Panc1 (cell line): ENCODE results near the gene PTPRS.

ENCODE experiments used
- CTCF ChIP-seq: fragments of 450-650 bp; IDR thresholded peaks from 2 replicates; pipeline ENCODE4 v1.5.1; 2017; ENCODE audit warnings: mild to moderate bottlenecking
- REST ChIP-seq, 2 experiments: IDR thresholded peaks; 2 replicates each; pipeline ENCODE4 v1.6.1; 2011 to 2012; ENCODE audit warnings: low read depth in 2 of 2, control low read depth in 1 of 2, low read length in 1 of 2, mild to moderate bottlenecking in 1 of 2, moderate library complexity in 1 of 2; ENCODE audit not compliant: insufficient read depth in 1 of 2

- TF ChIP-seq CTCF (no peak), REST (IDR thresholded peaks at IDR 0.05; ENCODE audit: insufficient read depth in 1 of 2, low read depth in 2 of 2, low read length in 1 of 2) (no peak)
Observed at GRCh38 chr19:5352229-5352763, 11.7 kb upstream of the PTPRS start.
